ENCODE data around the gene MCAT.
A peak's percentile ranks its signal among the peaks of the same experiment; 100 is the strongest.

Gene MCAT

DNA sequence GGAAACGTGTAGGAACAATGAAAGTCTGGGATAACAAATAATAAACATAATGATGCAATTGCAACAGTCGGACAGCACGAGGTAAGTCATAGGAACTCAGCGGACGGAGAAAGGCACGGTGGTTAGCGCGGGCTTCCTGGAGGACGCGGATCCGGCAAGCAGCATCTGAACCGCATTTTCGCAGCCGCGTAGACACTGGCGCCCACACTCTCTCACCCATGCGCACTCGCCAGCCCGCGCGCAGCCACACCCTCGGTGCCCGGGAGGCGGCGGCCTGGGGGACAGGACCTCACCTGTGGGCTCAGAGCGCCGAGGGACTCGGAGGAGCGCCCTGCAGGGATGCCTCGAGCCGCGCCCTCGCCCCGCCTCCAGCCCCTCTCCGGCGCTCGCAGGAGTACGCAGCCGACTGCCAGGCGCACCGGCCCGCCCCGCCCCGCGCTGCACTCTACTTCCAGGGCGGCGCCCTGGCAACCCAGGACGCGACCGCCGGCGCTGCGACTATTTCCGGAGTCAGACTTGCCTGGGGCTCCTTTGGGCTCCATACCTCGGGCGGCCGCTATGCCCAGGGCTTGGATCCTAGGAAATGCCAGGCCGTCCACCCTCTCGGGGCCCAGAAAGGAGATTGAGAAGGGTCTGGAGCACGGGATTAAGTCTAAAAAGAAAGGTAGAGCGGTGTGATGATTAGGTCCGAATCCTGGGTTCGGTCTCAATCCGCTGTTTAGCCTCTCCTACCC is 54.0 kb downstream of the MCAT start, which contains the start of gene TTLL1:
Gene TTLL1, minus strand, starts transcription at position 408 of the 734 bp plus-strand sequence. CDS start 13,805 bp downstream, outside the sequence.
- peak; percentile 89 for DNase-seq

DNA sequence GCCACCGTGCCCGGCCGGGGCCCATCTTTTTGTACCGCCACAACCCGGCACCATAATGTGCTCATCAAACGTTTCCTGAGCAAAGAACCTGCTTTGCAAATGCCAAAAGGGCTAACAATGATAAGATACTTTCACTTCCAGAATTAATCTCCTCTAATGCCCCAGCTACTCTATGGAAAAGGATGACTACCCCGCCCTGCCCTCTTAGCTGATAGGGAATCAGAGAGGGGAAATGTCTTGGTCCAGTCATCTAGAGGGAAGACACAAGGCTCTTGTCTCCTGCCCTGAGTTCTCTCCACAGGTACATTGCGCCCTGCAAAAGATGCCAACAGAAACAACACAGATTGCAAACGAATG is 54.6 kb downstream of the MCAT start:
- DNase-seq = peak; percentile 16

DNA sequence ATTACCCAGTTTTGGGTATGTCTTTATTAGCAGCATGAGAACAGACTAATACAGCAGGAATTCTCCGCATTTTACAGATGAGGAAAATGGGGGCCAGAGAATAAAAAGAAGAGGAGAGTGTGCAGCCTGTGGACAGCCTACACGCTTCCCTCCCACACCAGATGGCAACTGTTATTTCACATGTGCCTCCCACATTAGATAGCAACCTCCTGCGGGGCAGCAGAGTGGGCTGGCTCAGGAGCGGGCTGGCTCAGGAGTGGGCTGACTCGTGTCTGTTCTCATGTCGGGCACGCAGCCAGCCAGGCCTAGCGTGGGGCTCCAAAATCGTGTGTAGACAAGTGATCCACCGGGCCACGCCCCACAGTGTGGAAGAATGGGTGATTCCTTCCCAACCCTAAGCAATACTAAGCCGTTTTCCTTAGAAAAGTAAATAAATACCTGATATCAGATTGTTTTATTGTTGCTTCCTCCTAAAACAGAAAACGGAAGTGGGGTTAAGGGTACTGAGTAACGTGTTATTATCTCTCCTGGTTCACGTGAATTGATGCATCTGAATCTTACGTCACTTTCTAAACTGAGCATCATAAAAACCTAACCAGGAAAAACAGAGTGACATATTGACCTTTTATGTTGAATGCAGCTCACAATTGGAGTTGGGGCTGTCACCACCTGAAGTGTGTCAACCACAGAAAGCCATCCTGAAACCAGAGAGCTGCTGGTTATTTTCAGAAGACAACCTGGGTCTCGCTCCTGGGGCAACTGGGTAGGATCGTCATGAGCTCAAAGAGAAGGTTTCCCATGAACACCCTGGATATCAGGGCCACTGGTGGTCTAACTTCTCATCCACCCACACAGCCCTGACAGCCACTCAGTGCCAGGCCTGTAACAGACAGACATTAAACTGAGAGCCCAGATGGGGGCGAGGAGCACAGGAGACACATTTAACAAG is 57.3 kb downstream of the MCAT start:
- DNase-seq = no peak

All from fibroblast of skin of back (primary cell).